ENCODE results near the gene TBC1D5. TPM values are rescaled to one million over a fixed set of nuclear protein-coding genes. Genes with fewer than 3 reads are reported as not detected.

Gene TBC1D5
- total and polyA plus RNA-seq, 7 donors, result 7.2 to 82.3 (median 43.7) TPM

DNA sequence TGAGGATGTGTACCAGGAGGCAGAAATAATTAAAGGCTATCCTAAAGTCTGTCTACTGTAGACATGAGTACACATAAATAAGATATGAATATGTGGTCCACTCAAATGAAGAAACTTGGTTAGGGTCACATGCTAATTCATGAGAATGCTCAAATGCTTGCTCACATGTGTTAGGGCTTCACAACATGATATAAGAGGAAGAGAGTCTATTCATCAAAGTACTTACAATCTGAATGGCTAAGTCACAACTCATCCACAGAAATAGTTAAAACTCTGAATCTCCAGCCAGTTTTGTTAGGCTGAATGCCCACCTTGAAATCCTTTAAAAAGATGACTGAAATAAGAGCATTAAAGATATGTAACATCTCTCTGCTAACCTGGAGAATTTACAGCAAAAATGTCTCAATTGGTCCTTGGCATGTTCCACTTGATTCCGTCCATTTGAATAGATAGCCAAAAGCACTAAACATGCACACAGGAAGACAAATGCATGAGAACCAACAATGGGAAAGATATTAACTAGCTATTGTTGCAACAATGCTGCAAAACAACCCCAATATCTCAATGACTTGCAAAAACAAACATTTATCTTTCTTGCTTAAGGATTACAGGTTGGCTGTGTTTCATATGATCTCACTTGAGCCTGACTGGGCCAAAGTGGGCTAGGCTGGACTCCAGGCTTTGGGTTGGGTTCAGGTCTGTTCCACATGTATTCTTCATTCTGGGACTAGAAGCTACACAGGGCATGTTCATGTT is 10.6 kb upstream of the TBC1D5 start:
- WGBS, 2 donors, result 87 to 89% methylated on average over 1 of the region's 1 CpG
- no peaks in the 10 kb centered on the region for H3K4me1 ChIP-seq
- TF ChIP-seq POLR2A (IDR thresholded peaks at IDR 0.05) (no peak), EP300 (IDR thresholded peaks at IDR 0.05) (no peak), POLR2AphosphoS5 (IDR thresholded peaks at IDR 0.05) (no peak)
- TF ChIP-seq, protein P1, sequence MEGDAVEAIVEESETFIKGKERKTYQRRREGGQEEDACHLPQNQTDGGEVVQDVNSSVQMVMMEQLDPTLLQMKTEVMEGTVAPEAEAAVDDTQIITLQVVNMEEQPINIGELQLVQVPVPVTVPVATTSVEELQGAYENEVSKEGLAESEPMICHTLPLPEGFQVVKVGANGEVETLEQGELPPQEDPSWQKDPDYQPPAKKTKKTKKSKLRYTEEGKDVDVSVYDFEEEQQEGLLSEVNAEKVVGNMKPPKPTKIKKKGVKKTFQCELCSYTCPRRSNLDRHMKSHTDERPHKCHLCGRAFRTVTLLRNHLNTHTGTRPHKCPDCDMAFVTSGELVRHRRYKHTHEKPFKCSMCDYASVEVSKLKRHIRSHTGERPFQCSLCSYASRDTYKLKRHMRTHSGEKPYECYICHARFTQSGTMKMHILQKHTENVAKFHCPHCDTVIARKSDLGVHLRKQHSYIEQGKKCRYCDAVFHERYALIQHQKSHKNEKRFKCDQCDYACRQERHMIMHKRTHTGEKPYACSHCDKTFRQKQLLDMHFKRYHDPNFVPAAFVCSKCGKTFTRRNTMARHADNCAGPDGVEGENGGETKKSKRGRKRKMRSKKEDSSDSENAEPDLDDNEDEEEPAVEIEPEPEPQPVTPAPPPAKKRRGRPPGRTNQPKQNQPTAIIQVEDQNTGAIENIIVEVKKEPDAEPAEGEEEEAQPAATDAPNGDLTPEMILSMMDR (IDR thresholded peaks at IDR 0.05), result no peak

DNA sequence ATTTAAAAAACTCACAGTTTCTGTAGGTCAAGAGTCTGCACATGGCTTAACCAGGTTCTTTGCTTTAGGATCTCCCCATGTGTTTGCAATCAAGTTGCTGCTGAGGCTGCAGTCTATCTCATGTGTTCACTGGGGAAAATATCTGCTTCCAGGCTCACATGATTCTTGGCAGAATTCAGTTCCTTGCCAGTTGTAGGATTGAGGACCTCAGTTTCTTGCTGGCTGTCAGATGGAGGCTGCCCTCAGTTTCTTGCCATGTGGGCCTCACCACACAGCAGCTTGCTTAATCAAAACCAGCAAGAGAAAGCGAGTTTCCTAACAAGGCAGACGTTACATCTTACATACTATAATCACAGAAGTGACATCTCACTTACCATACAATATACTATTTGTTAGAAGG is 10.0 kb upstream of the TBC1D5 start:
- WGBS, 2 donors, result 79 to 81% methylated on average over 2 of the region's 2 CpGs
- H3K4me3 ChIP-seq, result no peak overlapping the region
- TF ChIP-seq, protein P1 (IDR thresholded peaks at IDR 0.05), result no peak
- TF ChIP-seq POLR2A (IDR thresholded peaks at IDR 0.05), result no peak
- TF ChIP-seq POLR2AphosphoS5 (IDR thresholded peaks at IDR 0.05), result no peak
- no peak for TF ChIP-seq EP300 (IDR thresholded peaks at IDR 0.05)
- no peak for DNase-seq
- no peak overlapping the region for H3K27ac ChIP-seq
- no peaks in the 10 kb centered on the region for H3K4me1 ChIP-seq
- no peaks in the 10 kb centered on the region for H3K9me3 ChIP-seq
- no peaks in the 10 kb centered on the region for H3K36me3 ChIP-seq
- H3K27me3 ChIP-seq, result no peaks in the 10 kb centered on the region
- intact Hi-C loops (cut with DNase I), result no loop called here

More for the DNA sequence above, 10.6 kb upstream of the TBC1D5 start:
- no peak overlapping the region for H3K27ac ChIP-seq
- no peak for DNase-seq
- H3K27me3 ChIP-seq, result no peaks in the 10 kb centered on the region
- intact Hi-C loops (cut with DNase I), result no loop called here
- H3K4me3 ChIP-seq, result no peak overlapping the region
- H3K36me3 ChIP-seq, result no peaks in the 10 kb centered on the region
- no peaks in the 10 kb centered on the region for H3K9me3 ChIP-seq

DNA sequence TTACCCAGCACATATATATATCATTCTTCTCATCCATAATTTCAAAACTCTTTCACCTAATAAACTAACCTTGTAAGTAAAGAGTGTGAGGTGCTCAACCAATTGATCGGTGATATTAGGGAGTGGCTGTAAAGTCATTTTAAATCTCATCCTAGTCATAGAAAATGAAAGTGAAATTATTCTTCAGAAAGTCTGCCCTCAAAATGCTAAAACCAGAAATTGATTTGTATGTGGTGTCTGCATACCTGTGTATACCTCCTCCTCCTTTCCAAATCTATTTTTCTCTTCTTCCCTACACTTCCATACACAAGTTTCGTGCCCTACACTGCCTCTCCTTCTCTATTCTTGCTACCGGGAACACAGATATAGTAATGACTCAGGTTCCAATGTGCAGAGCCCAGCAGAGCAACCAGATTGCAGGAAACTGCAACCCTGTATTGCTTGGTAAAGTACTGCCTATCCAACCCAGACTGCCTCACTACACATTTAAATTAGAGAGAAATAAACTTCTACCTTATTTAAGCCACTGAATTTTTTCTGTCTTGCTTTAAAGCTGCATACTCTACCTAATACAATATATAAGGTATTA is 7.4 kb upstream of the TBC1D5 start:
- Histone ChIP-seq H3K4me1 (no peaks in the 10 kb centered on the region), H3K27me3 (no peaks in the 10 kb centered on the region), H3K36me3 (no peaks in the 10 kb centered on the region), H3K4me3 (no peak overlapping the region), H3K9me3 (no peaks in the 10 kb centered on the region), H3K27ac (no peak overlapping the region)
- WGBS, 2 donors, result 27 to 52% methylated on average over 3 of the region's 3 CpGs
- intact Hi-C loops (cut with DNase I), result loop anchor here (10.0 kb wide), 2 partner anchors 225 to 675 kb away; partner anchors contain the start of gene SATB1
- no peak for DNase-seq
- TF ChIP-seq POLR2A (IDR thresholded peaks at IDR 0.05) (no peak), POLR2AphosphoS5 (IDR thresholded peaks at IDR 0.05) (no peak), EP300 (IDR thresholded peaks at IDR 0.05) (no peak)
- TF ChIP-seq, protein P1 (IDR thresholded peaks at IDR 0.05), result no peak

DNA sequence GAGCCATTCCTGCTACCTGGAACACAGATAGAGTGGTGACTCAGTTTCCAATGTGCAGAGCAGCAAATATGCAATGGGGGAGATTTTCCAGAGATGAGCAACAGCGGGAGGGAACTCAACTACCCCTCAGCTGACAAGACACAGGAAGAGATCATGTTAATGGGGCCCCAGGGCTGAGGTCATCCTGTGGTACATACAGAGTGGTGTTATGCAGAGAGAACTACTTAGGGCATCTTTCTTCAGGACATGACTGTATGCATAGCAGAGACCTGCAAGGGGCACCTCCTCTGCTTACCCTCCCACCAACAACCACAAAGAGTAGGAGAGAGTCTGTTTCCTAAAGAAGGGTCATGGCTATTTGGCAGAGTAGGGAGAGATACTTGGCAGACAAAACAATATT is 6.8 kb upstream of the TBC1D5 start:
- TF ChIP-seq POLR2A (IDR thresholded peaks at IDR 0.05), result no peak
- TF ChIP-seq, protein P1 (IDR thresholded peaks at IDR 0.05), result no peak
- TF ChIP-seq EP300 (IDR thresholded peaks at IDR 0.05), result no peak
- no peak for TF ChIP-seq POLR2AphosphoS5 (IDR thresholded peaks at IDR 0.05)
- Histone ChIP-seq H3K27ac (no peak overlapping the region), H3K9me3 (no peaks in the 10 kb centered on the region), H3K27me3 (no peaks in the 10 kb centered on the region), H3K36me3 (no peaks in the 10 kb centered on the region), H3K4me3 (no peak overlapping the region), H3K4me1 (no peaks in the 10 kb centered on the region)
- 85 to 92% methylated on average over 1 of the region's 1 CpG for WGBS, 2 donors
- no peak for DNase-seq
- intact Hi-C loops (cut with DNase I), result loop anchor here (10.0 kb wide), 2 partner anchors 226 to 676 kb away; partner anchors contain the start of gene SATB1

Measured in sigmoid colon (tissue), 7 donors.